Measurements from ENCODE around the gene PPP1R8.

DNA sequence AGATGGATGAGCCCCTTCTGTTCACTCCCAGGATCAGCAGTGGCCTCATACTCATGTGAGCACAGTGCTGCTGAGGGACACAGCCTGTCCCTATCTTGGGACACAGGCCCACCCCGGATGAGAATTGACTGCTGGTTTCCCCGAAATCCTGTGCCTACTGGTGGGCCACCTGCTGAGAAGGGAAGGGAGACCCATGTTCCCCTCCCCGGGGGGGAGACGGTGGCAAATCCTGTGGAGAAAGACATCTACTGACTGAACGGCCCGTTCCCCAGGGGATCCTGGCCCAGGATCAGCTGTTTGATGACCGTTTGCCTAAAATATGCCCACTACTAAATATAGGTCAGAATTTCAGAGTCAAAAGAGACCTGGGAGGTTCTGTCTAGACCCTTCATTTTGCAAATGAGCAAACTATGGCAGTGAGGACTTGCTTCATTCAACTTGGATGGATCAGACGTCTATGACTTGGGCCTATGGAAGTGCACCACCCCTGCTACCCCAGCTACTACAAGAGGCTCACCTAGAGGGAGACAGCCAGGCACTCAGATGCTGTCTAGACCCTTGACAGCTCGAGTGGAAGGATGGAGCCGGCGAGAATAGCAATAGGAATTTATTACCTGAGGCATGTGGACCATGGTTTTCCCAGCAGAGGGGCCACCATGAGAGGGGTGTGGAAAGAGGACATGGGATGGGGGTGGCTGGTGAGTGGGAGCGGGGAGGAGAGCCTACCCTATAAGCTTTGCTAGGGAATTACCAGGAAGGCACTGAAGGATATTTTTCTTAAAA, 26.2 kb downstream of the PPP1R8 start:
- TF ChIP-seq, protein P1, sequence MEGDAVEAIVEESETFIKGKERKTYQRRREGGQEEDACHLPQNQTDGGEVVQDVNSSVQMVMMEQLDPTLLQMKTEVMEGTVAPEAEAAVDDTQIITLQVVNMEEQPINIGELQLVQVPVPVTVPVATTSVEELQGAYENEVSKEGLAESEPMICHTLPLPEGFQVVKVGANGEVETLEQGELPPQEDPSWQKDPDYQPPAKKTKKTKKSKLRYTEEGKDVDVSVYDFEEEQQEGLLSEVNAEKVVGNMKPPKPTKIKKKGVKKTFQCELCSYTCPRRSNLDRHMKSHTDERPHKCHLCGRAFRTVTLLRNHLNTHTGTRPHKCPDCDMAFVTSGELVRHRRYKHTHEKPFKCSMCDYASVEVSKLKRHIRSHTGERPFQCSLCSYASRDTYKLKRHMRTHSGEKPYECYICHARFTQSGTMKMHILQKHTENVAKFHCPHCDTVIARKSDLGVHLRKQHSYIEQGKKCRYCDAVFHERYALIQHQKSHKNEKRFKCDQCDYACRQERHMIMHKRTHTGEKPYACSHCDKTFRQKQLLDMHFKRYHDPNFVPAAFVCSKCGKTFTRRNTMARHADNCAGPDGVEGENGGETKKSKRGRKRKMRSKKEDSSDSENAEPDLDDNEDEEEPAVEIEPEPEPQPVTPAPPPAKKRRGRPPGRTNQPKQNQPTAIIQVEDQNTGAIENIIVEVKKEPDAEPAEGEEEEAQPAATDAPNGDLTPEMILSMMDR (IDR thresholded peaks at IDR 0.05) = no peak
- TF ChIP-seq POLR2A (IDR thresholded peaks at IDR 0.05) = no peak

Data from adrenal gland (tissue), 5 donors.